ENCODE measurements around the gene GLI3.

DNA sequence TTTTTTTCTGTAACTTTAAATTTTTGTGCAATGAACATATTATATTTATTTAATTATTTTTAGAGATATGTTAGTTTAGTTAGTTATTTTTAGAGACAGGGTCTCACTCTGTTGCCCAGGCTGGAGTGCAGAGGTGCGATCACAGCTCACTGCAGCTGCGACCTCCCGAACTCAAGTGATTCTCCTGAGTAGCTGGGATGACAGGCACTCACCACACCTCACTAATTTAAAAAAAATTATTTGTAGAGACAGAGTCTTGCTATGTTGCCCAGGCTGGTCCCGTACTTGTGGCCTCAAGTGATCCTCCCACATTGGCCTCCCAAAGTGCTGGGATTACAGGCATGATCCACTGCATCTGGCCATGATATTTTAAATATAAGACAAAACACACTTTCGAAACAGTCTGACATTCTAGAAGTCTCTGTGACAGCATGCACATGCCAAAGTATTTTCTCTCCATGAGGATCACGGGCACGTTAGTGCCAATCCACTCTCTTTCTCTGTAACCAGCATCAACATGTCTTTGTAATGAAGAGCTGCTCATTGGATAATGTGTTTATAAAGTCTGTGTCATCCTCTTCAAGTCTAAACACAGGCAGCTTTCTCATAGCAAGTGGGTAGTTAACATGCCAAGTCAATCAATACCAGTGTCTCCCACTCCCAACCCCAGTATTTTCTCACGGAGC, 137.4 kb downstream of the GLI3 start:
- TF ChIP-seq, protein P1, sequence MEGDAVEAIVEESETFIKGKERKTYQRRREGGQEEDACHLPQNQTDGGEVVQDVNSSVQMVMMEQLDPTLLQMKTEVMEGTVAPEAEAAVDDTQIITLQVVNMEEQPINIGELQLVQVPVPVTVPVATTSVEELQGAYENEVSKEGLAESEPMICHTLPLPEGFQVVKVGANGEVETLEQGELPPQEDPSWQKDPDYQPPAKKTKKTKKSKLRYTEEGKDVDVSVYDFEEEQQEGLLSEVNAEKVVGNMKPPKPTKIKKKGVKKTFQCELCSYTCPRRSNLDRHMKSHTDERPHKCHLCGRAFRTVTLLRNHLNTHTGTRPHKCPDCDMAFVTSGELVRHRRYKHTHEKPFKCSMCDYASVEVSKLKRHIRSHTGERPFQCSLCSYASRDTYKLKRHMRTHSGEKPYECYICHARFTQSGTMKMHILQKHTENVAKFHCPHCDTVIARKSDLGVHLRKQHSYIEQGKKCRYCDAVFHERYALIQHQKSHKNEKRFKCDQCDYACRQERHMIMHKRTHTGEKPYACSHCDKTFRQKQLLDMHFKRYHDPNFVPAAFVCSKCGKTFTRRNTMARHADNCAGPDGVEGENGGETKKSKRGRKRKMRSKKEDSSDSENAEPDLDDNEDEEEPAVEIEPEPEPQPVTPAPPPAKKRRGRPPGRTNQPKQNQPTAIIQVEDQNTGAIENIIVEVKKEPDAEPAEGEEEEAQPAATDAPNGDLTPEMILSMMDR (IDR thresholded peaks at IDR 0.05; ENCODE audit: insufficient read depth, low read depth, low read length), result no peak
- no peak for TF ChIP-seq EZH2 (IDR thresholded peaks at IDR 0.05; ENCODE audit: insufficient read depth, low read length)
